ENCODE data around the gene GPX4. TPM values are rescaled to one million over a fixed set of nuclear protein-coding genes. Genes with fewer than 3 reads are reported as not detected.
A peak's percentile ranks its signal among the peaks of the same experiment; 100 is the strongest.

GPX4 gene
- total RNA-seq, 1 experiment from 2014 or later: 232 TPM

DNA sequence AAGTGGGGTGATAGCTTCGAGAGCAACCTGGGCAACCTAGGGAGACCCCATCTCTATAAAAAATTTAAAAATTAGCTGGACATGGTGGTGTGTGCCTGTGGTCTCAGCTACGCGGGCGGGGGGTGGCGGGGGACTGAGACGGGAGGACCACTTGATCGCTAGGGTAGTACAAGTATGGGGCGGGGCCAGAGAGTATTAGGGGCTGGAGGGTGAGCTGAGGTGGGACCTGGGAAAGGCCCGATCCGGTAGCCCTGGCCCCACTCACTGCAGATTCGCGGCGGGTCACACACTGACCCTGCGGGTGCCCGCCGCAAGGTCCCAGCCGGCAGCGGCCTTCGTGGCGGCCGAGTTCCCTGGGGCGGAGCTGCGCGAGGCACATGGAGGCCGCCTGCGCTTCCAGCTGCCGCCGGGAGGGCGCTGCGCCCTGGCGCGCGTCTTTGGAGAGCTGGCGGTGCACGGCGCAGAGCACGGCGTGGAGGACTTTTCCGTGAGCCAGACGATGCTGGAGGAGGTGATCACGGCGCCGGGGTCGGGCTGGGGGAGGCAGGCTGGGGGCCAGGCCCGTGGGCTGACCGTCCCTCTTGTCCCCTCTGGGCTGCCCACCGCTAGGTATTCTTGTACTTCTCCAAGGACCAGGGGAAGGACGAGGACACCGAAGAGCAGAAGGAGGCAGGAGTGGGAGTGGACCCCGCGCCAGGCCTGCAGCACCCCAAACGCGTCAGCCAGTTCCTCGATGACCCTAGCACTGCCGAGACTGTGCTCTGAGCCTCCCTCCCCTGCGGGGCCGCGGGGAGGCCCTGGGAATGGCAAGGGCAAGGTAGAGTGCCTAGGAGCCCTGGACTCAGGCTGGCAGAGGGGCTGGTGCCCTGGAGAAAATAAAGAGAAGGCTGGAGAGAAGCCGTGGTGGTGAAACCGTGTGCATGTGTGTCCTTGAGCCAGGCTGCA lies 38.9 kb upstream of the GPX4 start:
- Histone ChIP-seq H3K9me3 (replicated peaks) (0 out of 2 replicates have a peak, but pooled peaks cover 3% of the 10 kb centered on the region), H3K36me3 (no peaks in the 10 kb centered on the region), H3K27me3 (peaks cover 16% of the 10 kb centered on the region; the same call in 1 of the 2 replicates), H3K4me1 (peaks cover 12% of the 10 kb centered on the region; the same call in 1 of the 2 replicates), H3K27ac (no peak overlapping the region), H3K4me3 (no peak overlapping the region)
- no peak for DNase-seq

DNA sequence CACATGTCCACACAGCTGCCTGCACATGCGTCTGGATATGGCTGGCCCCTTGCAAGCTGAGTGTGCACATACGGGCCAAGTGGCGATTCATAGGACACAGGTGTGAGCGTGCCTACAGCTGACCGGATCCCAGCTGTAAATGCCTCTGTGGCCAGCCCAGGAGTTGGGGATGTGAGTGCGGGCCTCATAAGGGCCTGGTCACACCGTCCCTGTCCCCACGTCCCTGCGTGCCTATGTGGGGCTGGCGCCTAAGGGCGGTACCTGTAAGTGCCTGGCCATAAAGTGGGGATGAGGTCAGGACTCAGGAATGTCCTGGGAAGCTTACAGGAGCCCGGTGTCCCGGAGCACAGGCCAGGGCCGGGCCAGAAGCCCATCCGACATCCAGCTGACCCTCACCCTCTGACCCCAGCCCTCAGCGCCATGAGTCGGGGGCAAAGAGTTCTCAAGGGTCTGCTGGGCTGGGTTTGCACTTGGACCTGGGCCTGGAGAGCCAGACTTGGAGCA lies 38.1 kb upstream of the GPX4 start:
- DNase-seq: no peak
- Histone ChIP-seq H3K36me3 (no peaks in the 10 kb centered on the region), H3K4me3 (no peak overlapping the region), H3K27ac (no peak overlapping the region), H3K9me3 (replicated peaks) (0 out of 2 replicates have a peak, but pooled peaks cover 3% of the 10 kb centered on the region), H3K27me3 (peaks cover 18% of the 10 kb centered on the region; the same call in 1 of the 2 replicates), H3K4me1 (peaks cover 12% of the 10 kb centered on the region; the same call in 1 of the 2 replicates)

DNA sequence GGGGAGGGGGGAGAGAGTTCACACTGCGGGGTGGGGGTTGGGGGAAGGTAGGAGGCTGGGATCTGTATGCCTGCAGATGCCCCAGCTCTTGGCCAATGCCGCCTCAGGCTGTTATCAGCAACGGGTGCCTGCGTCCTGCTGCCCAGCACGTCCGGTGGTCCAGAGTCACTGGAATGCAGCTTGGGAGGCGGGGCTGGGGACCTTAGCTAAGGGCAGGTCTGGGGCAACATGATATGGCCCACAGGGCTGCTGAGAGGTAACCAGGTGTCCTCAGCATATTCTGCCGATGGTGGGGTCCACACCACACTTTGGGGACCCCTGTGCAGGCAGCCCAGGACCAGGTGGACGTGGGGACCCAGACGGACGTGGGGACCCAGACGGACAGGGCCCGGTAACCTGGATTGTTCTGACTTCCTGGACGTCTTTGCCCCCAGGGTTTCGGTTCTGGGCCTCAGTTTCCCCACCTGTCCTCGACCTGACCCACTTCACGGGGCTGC lies 37.5 kb upstream of the GPX4 start:
- peak in 1 of 2 experiments; percentile 39 for DNase-seq
- Histone ChIP-seq H3K27ac (no peak overlapping the region), H3K36me3 (no peaks in the 10 kb centered on the region), H3K27me3 (peaks cover 22% of the 10 kb centered on the region; the same call in 1 of the 2 replicates), H3K4me1 (peaks cover 12% of the 10 kb centered on the region; the same call in 1 of the 2 replicates), H3K9me3 (replicated peaks) (0 out of 2 replicates have a peak, but pooled peaks cover 3% of the 10 kb centered on the region), H3K4me3 (peak overlapping the region; percentile 49; the same call in 1 of the 2 replicates)

DNA sequence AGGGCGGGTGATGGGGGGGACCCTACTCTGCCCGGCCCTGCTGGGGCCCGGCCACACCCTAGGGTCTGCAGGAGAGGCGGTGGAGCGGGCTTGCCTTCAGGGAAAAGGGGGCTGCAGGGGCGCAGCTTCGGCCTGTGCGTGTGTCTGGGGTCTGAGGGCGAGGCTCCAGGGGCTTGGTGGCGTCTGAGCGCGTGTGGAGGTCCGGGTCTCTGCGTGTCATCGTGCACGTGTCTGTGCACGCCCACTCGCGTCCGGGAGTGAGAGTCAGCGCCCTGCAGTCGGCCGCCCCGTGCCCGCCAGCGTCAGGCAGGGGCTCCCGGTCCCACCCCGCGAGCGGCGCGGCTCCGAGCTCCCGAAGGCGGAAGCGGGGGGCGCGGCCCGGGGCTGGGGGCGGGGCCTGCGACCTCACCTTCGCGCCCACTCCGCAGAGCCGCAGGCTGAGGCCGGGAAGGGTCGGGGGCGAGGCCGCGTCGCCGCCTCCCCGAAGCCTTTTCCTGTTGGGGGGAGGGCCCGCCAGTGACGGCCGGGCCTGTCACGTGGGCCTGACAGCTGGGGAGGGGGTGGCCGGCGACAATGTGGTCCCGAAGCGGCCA lies 37.0 kb upstream of the GPX4 start, which contains the start of gene ARHGAP45:
Gene ARHGAP45, plus strand, starts transcription at position 420 of the 593 bp plus-strand sequence. CDS start 239 bp downstream, outside the sequence.
- H3K4me1 ChIP-seq: peaks cover 12% of the 10 kb centered on the region; the same call in 1 of the 2 replicates
- H3K27ac ChIP-seq: no peak within 1 kb of the TSS
- peak within 1 kb of the TSS; percentile 49 for H3K4me3 ChIP-seq
- DNase-seq: no peak
- H3K27me3 ChIP-seq: peaks cover 24% of the 10 kb centered on the region; the same call in 1 of the 2 replicates
- H3K36me3 ChIP-seq: no peaks in the 10 kb centered on the region
- 0 out of 2 replicates have a peak, but pooled peaks cover 3% of the 10 kb centered on the region for H3K9me3 ChIP-seq (replicated peaks)

DNA sequence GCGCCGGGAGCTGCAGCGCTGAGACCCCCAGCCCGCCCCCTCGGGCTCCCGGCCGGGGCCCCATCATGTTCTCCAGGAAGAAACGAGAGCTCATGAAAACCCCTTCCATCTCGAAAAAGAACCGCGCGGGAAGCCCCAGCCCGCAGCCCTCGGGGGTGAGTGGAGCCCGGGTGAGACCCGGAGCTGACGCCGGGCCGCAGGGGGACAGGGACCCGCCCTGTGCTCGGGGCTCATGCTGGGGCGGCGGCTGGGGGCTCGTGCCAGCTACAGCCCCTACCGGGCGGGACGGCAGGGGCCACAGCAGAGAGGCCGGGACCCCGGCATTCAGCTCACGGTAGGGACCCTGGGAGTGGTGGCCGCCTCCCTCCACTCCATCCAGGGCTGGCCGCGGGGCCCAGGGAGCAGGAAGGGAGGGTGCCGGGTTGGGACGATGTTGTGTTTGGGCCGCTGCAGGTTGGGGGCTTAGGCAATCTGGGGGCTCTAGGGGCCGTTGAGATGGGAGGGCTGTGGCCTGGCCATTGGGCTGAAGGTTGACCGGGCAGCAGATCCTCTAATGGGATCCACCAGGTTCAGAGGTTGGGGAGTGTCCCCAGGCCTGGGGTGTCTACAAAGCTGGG lies 36.3 kb upstream of the GPX4 start:
- Histone ChIP-seq H3K4me3 (peak overlapping the region; percentile 49), H3K36me3 (no peaks in the 10 kb centered on the region), H3K9me3 (replicated peaks) (0 out of 2 replicates have a peak, but pooled peaks cover under 1% of the 10 kb centered on the region), H3K27me3 (peaks cover 30% of the 10 kb centered on the region; the same call in 1 of the 2 replicates), H3K27ac (no peak overlapping the region), H3K4me1 (peaks cover 12% of the 10 kb centered on the region; the same call in 1 of the 2 replicates)
- DNase-seq: no peak

DNA sequence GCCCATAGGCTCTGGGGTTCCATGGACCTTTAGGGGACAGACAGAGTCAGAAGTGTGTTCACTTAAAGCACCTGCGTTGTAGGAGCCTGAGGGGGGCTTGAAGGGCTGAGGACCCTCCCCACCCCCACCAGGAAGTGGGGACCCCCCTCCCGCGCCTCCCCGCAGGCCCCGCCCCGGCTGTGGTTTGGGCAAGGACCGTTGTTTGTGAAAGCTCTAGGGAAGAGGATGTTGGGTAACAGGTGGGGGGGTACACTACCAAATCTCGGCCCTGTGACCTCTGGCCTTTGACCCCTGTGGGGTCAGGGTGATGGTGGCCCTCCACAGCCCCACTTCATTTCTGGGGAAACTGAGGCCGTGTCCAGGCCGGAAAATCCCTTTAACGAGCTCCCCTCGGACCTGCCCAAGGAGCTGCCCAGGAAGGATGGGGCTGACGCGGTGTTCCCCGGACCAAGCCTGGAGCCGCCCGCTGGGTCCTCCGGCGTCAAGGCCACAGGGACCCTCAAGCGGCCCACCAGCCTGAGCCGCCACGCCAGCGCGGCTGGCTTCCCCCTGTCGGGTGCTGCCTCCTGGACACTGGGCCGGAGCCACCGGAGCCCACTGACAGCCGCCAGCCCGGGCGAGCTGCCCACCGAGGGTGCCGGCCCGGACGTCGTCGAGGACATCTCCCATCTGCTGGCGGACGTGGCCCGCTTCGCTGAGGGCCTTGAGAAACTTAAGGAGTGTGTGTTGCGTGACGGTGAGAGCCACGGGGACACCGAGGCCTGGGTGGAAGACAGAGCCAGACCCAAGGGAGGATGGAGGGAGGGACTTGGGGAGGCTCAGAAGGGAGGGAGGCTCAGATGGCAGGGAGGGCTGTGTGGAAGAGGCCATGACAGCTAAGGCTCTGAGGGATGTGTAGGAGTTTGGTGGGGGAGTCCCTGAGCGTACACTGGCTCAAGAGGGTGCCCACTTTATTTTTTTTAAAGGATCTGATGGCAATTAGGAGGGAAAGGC lies 35.5 kb upstream of the GPX4 start:
- Histone ChIP-seq H3K27ac (no peak overlapping the region), H3K27me3 (peaks cover 34% of the 10 kb centered on the region; the same call in 1 of the 2 replicates), H3K4me1 (peaks cover 12% of the 10 kb centered on the region; the same call in 1 of the 2 replicates), H3K9me3 (replicated peaks) (no peaks in the 10 kb centered on the region), H3K36me3 (no peaks in the 10 kb centered on the region), H3K4me3 (no peak overlapping the region)
- no peak for DNase-seq

DNA sequence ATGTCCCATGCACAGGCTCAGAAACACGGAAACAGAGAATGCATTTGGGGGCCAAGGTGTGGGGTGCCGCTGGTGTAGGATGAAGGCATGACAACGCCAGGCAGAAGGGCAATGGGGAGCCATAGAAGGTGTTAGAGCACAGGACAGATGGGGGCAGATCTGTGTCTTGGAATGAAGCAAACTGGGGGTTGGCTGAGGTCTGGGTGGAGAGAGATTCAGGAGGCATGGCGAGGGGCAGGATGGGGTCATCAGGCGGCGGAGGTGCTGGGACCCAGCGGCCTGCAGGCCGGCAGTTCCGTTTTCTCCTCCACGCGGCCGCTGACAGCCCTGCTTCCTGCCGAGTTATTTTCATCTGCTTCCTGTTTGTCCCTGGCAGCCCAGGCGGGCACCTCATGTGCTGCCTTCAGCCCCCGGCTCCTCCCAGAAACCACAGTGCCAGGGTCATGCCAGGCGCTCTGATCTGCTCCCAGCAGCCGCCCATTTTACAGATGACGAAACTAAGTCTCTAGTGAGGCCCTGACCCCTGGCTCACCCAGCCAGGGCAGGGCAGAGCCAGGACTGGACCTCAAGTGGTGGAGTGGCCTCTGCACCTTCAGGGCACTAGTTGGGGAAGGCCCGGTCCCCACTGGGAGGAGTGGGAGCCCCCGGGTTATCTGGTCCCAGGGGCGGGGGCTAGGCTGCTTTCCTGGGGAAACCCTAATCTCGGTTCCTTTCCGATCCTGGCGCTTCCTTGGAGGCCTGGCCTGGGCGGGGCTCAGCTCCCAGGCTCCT lies 34.6 kb upstream of the GPX4 start:
- Histone ChIP-seq H3K9me3 (replicated peaks) (no peaks in the 10 kb centered on the region), H3K27ac (no peak overlapping the region), H3K4me3 (no peak overlapping the region), H3K4me1 (peaks cover 13% of the 10 kb centered on the region; the same call in 1 of the 2 replicates), H3K36me3 (no peaks in the 10 kb centered on the region), H3K27me3 (peaks cover 34% of the 10 kb centered on the region; the same call in 1 of the 2 replicates)
- DNase-seq: no peak

DNA sequence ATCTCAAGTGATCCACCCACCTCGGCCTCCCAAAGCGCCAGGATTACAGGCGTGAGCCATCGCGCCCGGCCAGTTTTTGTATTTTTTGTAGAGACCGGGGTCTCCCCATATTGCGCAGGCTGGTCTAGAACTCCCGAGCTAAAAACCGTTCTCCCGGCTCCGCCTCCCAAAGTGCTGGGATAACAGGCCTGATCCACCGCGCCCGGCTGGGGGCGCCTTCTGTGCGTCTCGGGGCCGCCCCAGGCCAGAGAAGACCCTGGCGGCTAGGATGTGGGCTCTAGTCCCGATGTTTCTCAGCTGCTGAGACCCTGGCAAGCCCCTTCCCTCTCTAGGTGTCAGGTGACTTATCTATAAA lies 33.2 kb upstream of the GPX4 start:
- no peak overlapping the region for H3K27ac ChIP-seq
- peaks cover 34% of the 10 kb centered on the region; the same call in 1 of the 2 replicates for H3K27me3 ChIP-seq
- no peaks in the 10 kb centered on the region for H3K36me3 ChIP-seq

DNA sequence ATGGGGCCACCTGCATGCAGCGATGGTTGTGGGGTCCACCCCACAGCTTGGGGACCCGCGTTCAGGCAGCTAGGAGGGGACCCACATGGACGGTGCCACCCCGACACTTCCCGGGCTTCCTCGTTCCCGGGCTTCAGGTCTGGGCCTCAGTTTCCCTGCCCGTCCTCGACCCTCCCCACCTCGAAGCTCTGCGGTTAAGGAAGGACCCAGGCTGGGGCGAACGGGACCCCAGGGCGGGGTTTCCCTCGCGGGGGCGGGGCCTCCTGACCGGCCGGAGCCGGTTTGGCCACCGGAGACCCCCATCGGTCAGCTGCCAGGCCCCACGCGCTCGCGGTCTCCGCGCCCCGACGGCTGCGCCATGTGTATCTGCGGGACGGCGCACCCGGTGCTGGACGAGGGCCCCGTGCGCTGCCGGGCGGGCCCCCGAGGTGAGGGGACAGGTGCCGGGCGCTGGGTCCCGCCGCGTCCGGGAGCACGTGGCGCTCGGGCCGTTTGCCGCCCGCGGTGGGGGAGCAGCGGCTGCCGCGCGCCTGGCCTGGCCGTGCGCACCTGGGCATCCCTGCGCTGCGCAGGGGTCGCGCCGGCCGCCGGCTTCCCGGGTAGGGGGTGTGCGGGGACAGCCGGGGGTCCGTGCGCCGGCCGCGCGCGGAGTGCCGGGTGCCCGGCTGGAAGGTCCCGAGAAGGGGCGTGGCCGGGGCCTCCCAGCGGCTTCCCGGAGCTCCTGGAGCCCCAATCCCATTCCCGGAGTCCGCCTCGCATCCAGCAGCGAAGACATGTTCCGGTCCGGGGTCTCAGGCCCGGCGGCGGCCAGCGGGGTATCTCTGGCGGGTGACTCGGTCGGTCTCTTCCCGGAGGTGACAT lies 32.6 kb upstream of the GPX4 start:
- H3K4me1 ChIP-seq: peaks cover 10% of the 10 kb centered on the region; the same call in 1 of the 2 replicates
- DNase-seq: peak in 1 of 2 experiments; percentile 39
- H3K4me3 ChIP-seq: peak overlapping the region; percentile 24
- H3K27me3 ChIP-seq: peaks cover 34% of the 10 kb centered on the region; the same call in 1 of the 2 replicates
- H3K27ac ChIP-seq: no peak overlapping the region
- H3K9me3 ChIP-seq (replicated peaks): no peaks in the 10 kb centered on the region
- H3K36me3 ChIP-seq: no peaks in the 10 kb centered on the region

More for the DNA sequence above, 33.2 kb upstream of the GPX4 start:
- Histone ChIP-seq H3K9me3 (replicated peaks) (no peaks in the 10 kb centered on the region), H3K4me3 (no peak overlapping the region), H3K4me1 (peaks cover 15% of the 10 kb centered on the region; the same call in 1 of the 2 replicates)
- DNase-seq: no peak

DNA sequence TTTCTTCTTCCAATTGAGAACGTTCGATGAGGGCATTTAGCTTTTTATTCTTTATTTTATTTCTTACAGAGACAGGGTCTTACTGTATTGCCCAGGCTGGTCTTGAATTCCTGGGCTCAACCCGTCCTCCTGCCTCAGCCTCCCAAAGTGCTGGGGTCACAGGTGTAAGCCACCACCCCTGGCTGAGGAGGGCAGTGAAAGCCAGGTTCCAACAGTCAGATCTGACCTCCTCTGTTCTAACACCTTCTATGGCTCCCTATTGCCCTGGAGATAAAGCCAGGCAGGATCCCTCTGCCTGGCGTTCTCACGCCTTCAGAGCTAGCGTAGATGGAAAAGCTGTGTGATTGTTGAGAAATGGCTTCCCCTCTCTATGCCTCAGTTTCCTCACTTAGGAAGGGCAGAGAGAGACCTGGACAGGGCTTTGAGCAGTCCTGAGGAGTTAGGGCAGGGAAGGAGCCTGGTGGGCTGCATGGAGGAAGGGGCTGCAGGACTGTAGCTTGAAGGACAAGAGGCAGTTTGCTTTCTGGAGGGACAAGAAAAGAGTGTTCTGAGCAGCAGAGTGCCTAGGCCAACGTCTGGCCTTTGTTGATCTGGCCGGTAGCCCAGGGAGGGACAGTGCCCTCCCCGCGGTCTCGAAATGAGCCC lies 31.3 kb upstream of the GPX4 start:
- H3K27ac ChIP-seq: no peak overlapping the region
- no peak for DNase-seq
- peaks cover 31% of the 10 kb centered on the region; the same call in 1 of the 2 replicates for H3K27me3 ChIP-seq
- H3K9me3 ChIP-seq (replicated peaks): no peaks in the 10 kb centered on the region
- H3K4me3 ChIP-seq: no peak overlapping the region
- 0 out of 2 replicates have a peak, but pooled peaks cover 4% of the 10 kb centered on the region for H3K4me1 ChIP-seq
- H3K36me3 ChIP-seq: no peaks in the 10 kb centered on the region
